Panc1 (cell line): ENCODE data around the gene EIF4E3.

Source experiments
- POLR2AphosphoS5 ChIP-seq: IDR thresholded peaks from 2 replicates; pipeline ENCODE4 v1.6.1; 2012; ENCODE audit warnings: mild to moderate bottlenecking, low read depth, low read length, moderate library complexity
- TF ChIP-seq, protein P1 (sequence below): fragments of 450-650 bp; IDR thresholded peaks from 2 replicates; pipeline ENCODE4 v1.5.1; 2017; ENCODE audit warnings: mild to moderate bottlenecking

DNA sequence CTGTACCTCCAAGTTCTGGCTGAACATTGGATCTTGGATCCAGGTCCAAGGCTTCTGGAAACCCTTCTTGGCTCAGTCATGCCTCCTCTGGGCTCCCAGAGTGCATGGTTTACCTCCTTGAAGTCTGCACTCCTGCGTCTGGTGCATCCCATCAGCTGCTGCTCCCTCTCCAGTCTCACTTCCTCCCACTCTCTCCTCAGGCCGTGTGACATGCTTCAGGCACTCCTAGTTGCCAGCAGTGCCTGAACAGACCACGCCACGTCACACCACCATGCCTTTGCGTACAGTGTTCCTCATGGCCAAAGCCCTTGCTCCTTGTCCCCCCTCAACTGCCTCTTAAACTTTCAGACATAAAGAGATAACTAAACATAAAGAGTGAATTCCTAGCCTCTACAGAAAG lies 34.2 kb upstream of the EIF4E3 start:
- TF ChIP-seq, protein P1, sequence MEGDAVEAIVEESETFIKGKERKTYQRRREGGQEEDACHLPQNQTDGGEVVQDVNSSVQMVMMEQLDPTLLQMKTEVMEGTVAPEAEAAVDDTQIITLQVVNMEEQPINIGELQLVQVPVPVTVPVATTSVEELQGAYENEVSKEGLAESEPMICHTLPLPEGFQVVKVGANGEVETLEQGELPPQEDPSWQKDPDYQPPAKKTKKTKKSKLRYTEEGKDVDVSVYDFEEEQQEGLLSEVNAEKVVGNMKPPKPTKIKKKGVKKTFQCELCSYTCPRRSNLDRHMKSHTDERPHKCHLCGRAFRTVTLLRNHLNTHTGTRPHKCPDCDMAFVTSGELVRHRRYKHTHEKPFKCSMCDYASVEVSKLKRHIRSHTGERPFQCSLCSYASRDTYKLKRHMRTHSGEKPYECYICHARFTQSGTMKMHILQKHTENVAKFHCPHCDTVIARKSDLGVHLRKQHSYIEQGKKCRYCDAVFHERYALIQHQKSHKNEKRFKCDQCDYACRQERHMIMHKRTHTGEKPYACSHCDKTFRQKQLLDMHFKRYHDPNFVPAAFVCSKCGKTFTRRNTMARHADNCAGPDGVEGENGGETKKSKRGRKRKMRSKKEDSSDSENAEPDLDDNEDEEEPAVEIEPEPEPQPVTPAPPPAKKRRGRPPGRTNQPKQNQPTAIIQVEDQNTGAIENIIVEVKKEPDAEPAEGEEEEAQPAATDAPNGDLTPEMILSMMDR, result no peak
- TF ChIP-seq POLR2AphosphoS5, result no peak
